GM21390 (cell line): Measurements from ENCODE around the gene SPATA7.

ENCODE experiments used
- ATAC-seq: cut with Tn5 transposase; IDR thresholded peaks from one replicate; pipeline ENCODE4 v1.9.1; 2021; ENCODE audit not compliant: unreplicated experiment

SPATA7 gene

GRCh38 chr14:88411039-88411438, 25.6 kb downstream of the SPATA7 start:
- ATAC-seq = no peak

DNA sequence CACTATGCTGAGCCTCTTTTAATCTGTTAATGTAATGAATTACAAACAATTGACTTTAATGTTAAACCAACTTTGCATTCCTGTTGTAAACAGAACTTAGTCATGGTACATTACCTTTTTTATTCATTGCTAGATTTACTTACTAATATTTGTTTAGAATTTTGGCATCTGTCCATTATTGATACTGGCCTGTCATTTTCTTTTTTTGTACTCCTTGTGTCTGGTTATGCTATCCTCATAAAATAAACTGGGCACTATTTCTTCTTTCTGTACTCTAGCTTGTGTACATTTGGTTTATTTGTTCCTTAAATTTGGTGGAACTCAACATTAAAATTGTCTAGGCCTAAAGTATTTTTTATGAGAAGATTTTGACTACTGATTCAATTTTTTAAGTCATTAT, 32.1 kb downstream of the SPATA7 start:
- ATAC-seq = no peak

DNA sequence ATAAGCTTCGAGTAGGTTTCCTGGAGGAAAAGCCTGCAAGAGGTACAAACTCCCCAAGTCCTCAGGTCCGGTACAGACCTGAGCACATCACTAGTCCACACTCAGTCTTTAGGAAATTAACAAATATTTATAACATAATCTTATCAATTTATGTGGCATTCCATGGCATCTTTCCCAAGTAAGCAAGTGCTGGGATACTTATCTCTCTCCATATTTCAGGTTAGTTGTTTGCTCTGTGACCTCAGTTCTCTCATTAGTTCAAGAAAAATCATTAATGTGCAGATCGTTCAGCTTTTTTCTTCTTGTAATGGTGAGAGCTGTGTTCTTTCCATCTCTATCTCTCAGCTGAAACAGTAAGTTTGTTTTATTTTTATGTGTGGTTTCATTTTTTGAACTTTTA, 34.7 kb downstream of the SPATA7 start:
- no peak for ATAC-seq

GRCh38 chr14:88421286-88421685, 35.8 kb downstream of the SPATA7 start:
- no peak for ATAC-seq

- ATAC-seq = no peak
Observed at GRCh38 chr14:88422047-88422446, 36.6 kb downstream of the SPATA7 start.

DNA sequence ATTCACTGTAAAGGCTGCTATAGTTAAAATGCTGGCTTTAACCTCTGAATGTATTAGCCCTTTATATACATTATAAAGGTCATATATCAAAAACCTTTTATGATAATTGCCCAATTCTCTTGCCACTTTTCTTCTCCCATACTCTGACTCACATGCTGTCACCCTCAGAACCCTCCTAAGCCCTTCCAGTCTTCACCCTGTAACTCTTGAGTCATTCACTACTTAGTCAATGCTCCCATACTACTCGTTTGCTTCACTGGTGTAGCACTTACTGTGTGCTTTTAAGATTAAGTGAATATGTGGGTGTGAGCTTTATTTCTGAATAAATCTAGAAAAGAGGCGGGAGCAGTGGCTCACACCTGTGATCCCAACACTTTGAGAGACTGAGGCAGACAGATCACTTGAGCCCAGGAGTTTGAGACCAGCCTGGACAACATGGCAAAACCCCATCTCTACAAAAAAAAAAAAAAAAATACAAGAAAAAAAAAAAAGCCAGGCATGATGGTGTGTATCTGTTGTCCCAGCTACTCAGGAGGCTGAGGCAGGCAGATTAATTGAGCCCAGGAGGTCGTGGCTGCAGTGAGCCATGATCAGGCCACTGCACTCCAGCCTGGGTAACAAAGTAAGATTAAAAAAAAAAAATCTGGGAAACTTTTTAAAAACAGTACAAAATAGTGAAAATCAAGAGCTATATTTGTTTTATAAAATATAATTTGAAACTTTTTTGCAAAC, 37.6 kb downstream of the SPATA7 start:
- no peak for ATAC-seq

- no peak for ATAC-seq
Observed at GRCh38 chr14:88424573-88424972, 39.1 kb downstream of the SPATA7 start.

DNA sequence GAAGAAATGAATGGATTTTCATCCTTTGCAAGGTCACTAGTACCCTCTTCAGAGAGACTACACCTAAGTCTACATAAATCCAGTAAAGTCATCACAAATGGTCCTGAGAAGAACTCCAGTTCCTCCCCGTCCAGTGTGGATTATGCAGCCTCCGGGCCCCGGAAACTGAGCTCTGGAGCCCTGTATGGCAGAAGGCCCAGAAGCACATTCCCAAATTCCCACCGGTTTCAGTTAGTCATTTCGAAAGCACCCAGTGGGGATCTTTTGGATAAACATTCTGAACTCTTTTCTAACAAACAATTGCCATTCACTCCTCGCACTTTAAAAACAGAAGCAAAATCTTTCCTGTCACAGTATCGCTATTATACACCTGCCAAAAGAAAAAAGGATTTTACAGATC, 40.8 kb downstream of the SPATA7 start:
- ATAC-seq = no peak

GRCh38 chr14:88430976-88431375, 45.5 kb downstream of the SPATA7 start:
- ATAC-seq = no peak

- ATAC-seq = no peak
Observed at GRCh38 chr14:88437658-88438057, 52.2 kb downstream of the SPATA7 start.

DNA sequence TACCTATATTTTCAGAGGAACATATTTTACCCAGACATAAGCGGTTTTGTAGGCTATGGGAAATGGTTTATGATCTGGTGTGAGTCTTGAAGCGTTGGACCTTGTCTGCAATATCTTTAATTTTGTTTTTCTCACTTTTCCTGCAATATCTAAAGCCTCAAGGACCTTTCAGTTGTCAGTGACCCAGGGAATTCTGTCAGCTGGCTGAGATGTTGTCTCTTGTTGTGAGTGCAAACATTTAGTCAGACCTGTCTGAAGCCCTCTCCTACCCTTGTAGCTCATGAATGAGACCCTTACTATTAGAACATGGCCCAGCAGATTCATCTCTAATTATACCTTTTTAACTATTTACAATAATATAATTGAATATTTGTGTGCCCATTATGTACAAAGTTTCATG, 53.6 kb downstream of the SPATA7 start:
- no peak for ATAC-seq

- ATAC-seq = no peak
Observed at GRCh38 chr14:88452231-88452630, 66.8 kb downstream of the SPATA7 start.

DNA sequence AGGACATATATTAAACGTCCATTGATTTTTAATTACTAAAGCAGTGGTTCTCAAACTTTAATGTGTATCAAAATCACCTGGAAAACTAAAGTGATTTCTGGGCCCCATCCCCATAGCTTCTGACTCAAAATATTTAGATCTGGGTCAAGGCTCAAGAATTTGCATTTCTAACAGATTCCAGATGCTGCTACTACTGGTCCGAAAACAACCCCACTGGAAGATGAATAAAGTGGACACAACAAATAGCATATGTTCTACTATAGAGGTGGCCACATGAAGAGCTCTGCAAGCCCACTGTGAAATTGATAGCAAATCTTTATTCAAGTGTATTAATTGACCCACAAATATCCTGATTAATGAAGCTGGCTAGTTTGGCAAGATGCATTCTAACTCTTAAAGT, 69.4 kb downstream of the SPATA7 start:
- ATAC-seq = no peak

- ATAC-seq = no peak
Observed at GRCh38 chr14:88463318-88463717, 77.9 kb downstream of the SPATA7 start.

GRCh38 chr14:88468406-88468805, 82.9 kb downstream of the SPATA7 start:
- ATAC-seq = no peak

- no peak for ATAC-seq
Observed at GRCh38 chr14:88470542-88471440, 85.3 kb downstream of the SPATA7 start.

DNA sequence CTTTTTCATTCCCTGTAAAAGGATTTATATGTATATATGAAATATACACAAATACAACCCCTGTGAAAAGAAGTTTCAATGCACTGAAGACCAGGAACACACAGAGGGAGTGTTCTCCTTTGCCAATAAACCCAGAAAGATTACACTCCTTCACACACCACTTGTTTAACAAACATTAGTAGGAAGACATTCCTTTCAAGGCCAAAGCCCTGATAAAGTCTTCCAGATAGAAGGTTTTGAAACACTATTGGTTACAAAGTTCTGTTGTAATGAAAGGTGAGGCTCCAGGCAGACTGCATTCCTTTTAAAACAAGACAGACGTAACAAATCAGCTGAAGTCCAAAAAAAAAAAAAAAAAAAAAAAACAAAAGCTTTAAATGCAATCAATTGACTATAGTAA, 88.3 kb downstream of the SPATA7 start:
- ATAC-seq = no peak

DNA sequence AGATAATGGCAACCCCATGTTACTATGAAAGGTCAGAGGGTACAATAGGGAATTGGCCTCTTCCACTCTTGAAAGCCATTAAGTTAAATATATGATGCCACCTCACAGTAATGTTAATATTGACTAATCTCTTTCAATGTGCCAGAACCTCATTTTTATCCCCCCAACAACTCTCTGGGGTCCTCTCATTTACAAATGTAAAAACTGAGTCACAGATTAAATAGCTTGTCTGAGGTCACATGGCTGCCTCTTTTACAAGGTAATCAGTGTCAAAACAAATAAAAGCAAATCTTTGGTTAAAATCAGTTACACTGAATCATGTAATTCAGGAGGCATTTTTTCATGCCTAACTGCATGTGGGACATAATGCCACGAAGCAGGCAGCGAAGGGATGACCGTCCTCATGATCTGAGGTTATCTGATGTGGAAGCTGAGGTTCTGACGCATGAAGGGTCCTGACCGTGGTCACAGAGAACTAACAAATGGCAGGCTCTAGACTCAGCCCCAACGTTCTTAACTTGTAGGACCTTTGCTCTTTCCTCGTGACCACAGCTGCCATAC, 90.8 kb downstream of the SPATA7 start:
- ATAC-seq = no peak

- no peak for ATAC-seq
Observed at GRCh38 chr14:88476825-88477224, 91.4 kb downstream of the SPATA7 start.

GRCh38 chr14:88477513-88478250, 92.2 kb downstream of the SPATA7 start:
- no peak for ATAC-seq

- ATAC-seq = no peak
Observed at GRCh38 chr14:88478931-88479330, 93.5 kb downstream of the SPATA7 start.
